Keratinocyte (primary cell): Measurements from ENCODE around the gene GNL3. TPM values are rescaled to one million over a fixed set of nuclear protein-coding genes. Genes with fewer than 3 reads are reported as not detected.
A peak's percentile ranks its signal among the peaks of the same experiment; 100 is the strongest.

ENCODE experiments used
- DNase-seq: peaks from one replicate; pipeline ENCODE4 v3.0.0-alpha.2; 2011; ENCODE audit warnings: low read depth, missing footprints, low spot score
- FAIRE-seq: peaks from 2 replicates; lab custom pipeline; 2011; peaks lifted over from hg19 to GRCh38; lab: Jason Lieb, UNC
- H2AFZ ChIP-seq: 2 replicates; pipeline ENCODE4 v1.6.0; 2012; ENCODE audit warnings: low read length, control low read depth, inconsistent platforms; ENCODE audit not compliant: control insufficient read depth
- H3K27ac ChIP-seq: 2 replicates; pipeline ENCODE4 v1.5.1; 2011; ENCODE audit warnings: low read length; ENCODE audit not compliant: control insufficient read depth, insufficient read depth
- H3K27me3 ChIP-seq: 3 replicates; pipeline ENCODE4 v1.6.0; 2011; ENCODE audit warnings: low read length; ENCODE audit not compliant: control insufficient read depth, insufficient read depth; ENCODE audit errors: extremely low read depth
- H3K36me3 ChIP-seq, 2 experiments: 2 replicates in 1 of 2; 3 replicates in 1 of 2; pipeline ENCODE4 v1.5.1; 2011; ENCODE audit warnings: low read length in 2 of 2, mild to moderate bottlenecking in 1 of 2; ENCODE audit not compliant: control insufficient read depth in 2 of 2, insufficient read depth in 2 of 2; ENCODE audit errors: extremely low read depth in 1 of 2
- H3K4me1 ChIP-seq: 3 replicates; pipeline ENCODE4 v1.5.1; 2011; ENCODE audit warnings: low read length; ENCODE audit not compliant: control insufficient read depth, insufficient read depth; ENCODE audit errors: extremely low read depth
- H3K4me2 ChIP-seq: 3 replicates; pipeline ENCODE4 v1.6.0; 2011; ENCODE audit warnings: low read depth, low read length; ENCODE audit not compliant: control insufficient read depth, insufficient read depth; ENCODE audit errors: extremely low read depth
- H3K4me3 ChIP-seq, 3 experiments: fragments of 200-600 bp in 1 of 3; sonication (generic) in 1 of 3; 2 replicates in 2 of 3; 3 replicates in 1 of 3; pipeline ENCODE4 v1.5.1; 2011 to 2016; ENCODE audit warnings: low read length in 3 of 3, mild to moderate bottlenecking in 3 of 3, control low read depth in 2 of 3, inconsistent platforms in 1 of 3, low read depth in 1 of 3, mixed read lengths in 1 of 3, mixed run types in 1 of 3, moderate library complexity in 1 of 3; ENCODE audit not compliant: control insufficient read depth in 2 of 3, insufficient read depth in 2 of 3; ENCODE audit errors: extremely low read depth in 1 of 3
- H3K79me2 ChIP-seq: 2 replicates; pipeline ENCODE4 v1.6.0; 2012; ENCODE audit warnings: low read length; ENCODE audit not compliant: control insufficient read depth, insufficient read depth
- H3K9ac ChIP-seq: 3 replicates; pipeline ENCODE4 v1.6.0; 2011; ENCODE audit warnings: low read length; ENCODE audit not compliant: control insufficient read depth, insufficient read depth; ENCODE audit errors: extremely low read depth
- H3K9me1 ChIP-seq: 3 replicates; pipeline ENCODE4 v1.6.0; 2011; ENCODE audit warnings: low read length; ENCODE audit not compliant: control insufficient read depth, insufficient read depth; ENCODE audit errors: extremely low read depth
- H3K9me3 ChIP-seq: 2 replicates; pipeline ENCODE4 v1.5.1; 2012; ENCODE audit warnings: low read depth, low read length; ENCODE audit not compliant: control insufficient read depth
- H4K20me1 ChIP-seq: 3 replicates; pipeline ENCODE4 v1.6.0; 2011; ENCODE audit warnings: low read length; ENCODE audit not compliant: control insufficient read depth, insufficient read depth; ENCODE audit errors: extremely low read depth
- EZH2 ChIP-seq: IDR thresholded peaks from one replicate; pipeline ENCODE4 v1.6.1; 2012; ENCODE audit warnings: inconsistent platforms, mild to moderate bottlenecking, low read length, moderate library complexity
- dilution Hi-C: fragments of 300-500 bp; cut with MboI; formaldehyde crosslinking; loops from one replicate; pipeline ENCODE4 v1.7.0; 2020; ENCODE audit warnings: low sequenced_read_pairs; ENCODE audit not compliant: extremely low pct_ligation_motif_present
- polyA plus RNA-seq, 5 experiments: library from polyadenylated mRNA; depleted of rRNA in 3 of 5; stranded (reverse) in 3 of 5; stranded (forward) in 1 of 5; unstranded in 1 of 5; fragments of >200 nt; gene quantifications; 1 replicate in 1 of 5; 2 replicates in 3 of 5; 3 replicates in 1 of 5; pipeline versions ENCODE4 v1.2.1 to v1.2.3, GENCODE V29; 2011 to 2012; ENCODE audit warnings: missing spikeins in 2 of 5, low read depth in 1 of 5, low replicate concordance in 1 of 5
- TF ChIP-seq, protein P1 (sequence below), 3 experiments: IDR thresholded peaks in 1 of 3; conservative IDR thresholded peaks in 1 of 3; optimal IDR thresholded peaks in 1 of 3; 2 replicates in 2 of 3; 3 replicates in 1 of 3; pipeline versions ENCODE3 to v1.5.1; 2011; ENCODE audit warnings: low read length in 3 of 3, mild to moderate bottlenecking in 3 of 3, moderate library complexity in 2 of 3, control low read depth in 1 of 3, inconsistent platforms in 1 of 3; ENCODE audit not compliant: insufficient read depth in 2 of 3; ENCODE audit errors: extremely low read depth in 1 of 3

GNL3 gene
- polyA plus RNA-seq, 1 donor (not counting 4 experiments of a cell fraction or from before 2014, with no cell fraction given), result 128 TPM

DNA sequence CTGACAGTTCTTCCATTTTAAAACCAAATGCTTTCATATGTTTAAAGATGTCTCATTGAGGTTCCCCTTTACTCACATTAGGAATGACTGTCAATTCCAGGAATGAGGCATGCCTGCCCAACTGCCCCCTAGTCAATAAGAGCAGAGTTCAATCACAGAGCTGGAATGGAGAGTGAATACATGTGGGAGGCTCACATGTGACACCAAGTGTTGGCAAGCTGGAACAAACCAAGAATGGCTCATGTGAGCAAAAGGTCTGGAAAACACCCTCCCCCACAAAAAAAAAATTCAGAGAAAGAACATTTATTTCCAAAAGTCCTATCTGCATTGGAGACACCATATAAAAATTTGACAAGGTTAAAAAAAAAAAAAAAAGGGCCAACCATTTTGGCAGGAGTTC lies 3.8 kb upstream of the GNL3 start:
- FAIRE-seq, result peak; percentile 69
- Histone ChIP-seq H3K4me3 (no peak overlapping the region), H3K4me1 (peaks cover 26% of the 10 kb centered on the region), H2AFZ (no peak overlapping the region), H3K27ac (peak overlapping the region; percentile 28), H3K9ac (no peak overlapping the region), H4K20me1 (no peaks in the 10 kb centered on the region), H3K27me3 (no peaks in the 10 kb centered on the region), H3K36me3 (peaks cover 12 to 27% of the 10 kb centered on the region in 2 experiments), H3K4me2 (no peak overlapping the region), H3K9me3 (no peaks in the 10 kb centered on the region), H3K9me1 (no peaks in the 10 kb centered on the region), H3K79me2 (peaks cover 56% of the 10 kb centered on the region)
- DNase-seq, result no peak
- no peak for TF ChIP-seq EZH2
- TF ChIP-seq, protein P1, sequence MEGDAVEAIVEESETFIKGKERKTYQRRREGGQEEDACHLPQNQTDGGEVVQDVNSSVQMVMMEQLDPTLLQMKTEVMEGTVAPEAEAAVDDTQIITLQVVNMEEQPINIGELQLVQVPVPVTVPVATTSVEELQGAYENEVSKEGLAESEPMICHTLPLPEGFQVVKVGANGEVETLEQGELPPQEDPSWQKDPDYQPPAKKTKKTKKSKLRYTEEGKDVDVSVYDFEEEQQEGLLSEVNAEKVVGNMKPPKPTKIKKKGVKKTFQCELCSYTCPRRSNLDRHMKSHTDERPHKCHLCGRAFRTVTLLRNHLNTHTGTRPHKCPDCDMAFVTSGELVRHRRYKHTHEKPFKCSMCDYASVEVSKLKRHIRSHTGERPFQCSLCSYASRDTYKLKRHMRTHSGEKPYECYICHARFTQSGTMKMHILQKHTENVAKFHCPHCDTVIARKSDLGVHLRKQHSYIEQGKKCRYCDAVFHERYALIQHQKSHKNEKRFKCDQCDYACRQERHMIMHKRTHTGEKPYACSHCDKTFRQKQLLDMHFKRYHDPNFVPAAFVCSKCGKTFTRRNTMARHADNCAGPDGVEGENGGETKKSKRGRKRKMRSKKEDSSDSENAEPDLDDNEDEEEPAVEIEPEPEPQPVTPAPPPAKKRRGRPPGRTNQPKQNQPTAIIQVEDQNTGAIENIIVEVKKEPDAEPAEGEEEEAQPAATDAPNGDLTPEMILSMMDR (optimal IDR thresholded peaks at IDR 0.05 in 1 of 3, IDR thresholded peaks at IDR 0.05 in 1 of 3, conservative IDR thresholded peaks at IDR 0.05 in 1 of 3; ENCODE audit: extremely low read depth in 1 of 3, insufficient read depth in 2 of 3, low read length in 3 of 3), result peak in 2 of 3 experiments; percentile 36 to 66
- dilution Hi-C loops, result no loop called here

DNA sequence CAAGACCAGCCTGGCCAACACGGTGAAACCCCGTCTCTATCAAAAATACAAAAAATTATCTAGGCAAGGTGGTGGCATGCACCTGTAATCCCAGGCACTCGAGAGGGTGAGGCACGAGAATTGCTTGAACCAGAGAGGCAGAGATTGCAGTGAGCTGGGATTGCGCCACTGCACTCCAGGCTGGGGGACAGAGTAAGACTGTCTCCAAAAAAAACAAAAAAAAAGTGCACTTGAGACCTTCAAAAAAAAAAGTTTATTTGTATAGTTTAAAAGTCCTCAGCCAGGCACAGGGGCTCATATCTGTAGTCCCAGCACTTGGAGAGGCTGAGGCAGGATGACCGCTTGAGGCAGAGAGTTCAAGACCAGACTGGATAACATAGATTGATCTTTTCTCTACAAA lies 2.2 kb upstream of the GNL3 start:
- DNase-seq (no peak), FAIRE-seq (no peak)
- Histone ChIP-seq H3K79me2 (peaks cover 71% of the 10 kb centered on the region), H3K27me3 (no peaks in the 10 kb centered on the region), H4K20me1 (no peaks in the 10 kb centered on the region), H3K4me3 (no peak overlapping the region), H3K9me3 (no peaks in the 10 kb centered on the region), H3K4me1 (peaks cover 35% of the 10 kb centered on the region), H3K27ac (no peak overlapping the region), H3K9me1 (no peaks in the 10 kb centered on the region), H3K36me3 (peaks cover 12 to 34% of the 10 kb centered on the region in 2 experiments), H3K4me2 (no peak overlapping the region), H3K9ac (no peak overlapping the region), H2AFZ (no peak overlapping the region)
- dilution Hi-C loops, result no loop called here
- no peak for TF ChIP-seq EZH2
- TF ChIP-seq, protein P1 (optimal IDR thresholded peaks at IDR 0.05 in 1 of 3, IDR thresholded peaks at IDR 0.05 in 1 of 3, conservative IDR thresholded peaks at IDR 0.05 in 1 of 3; ENCODE audit: extremely low read depth in 1 of 3, insufficient read depth in 2 of 3, low read length in 3 of 3), result no peak
